ENCODE results near the gene ABCC8.

DNA sequence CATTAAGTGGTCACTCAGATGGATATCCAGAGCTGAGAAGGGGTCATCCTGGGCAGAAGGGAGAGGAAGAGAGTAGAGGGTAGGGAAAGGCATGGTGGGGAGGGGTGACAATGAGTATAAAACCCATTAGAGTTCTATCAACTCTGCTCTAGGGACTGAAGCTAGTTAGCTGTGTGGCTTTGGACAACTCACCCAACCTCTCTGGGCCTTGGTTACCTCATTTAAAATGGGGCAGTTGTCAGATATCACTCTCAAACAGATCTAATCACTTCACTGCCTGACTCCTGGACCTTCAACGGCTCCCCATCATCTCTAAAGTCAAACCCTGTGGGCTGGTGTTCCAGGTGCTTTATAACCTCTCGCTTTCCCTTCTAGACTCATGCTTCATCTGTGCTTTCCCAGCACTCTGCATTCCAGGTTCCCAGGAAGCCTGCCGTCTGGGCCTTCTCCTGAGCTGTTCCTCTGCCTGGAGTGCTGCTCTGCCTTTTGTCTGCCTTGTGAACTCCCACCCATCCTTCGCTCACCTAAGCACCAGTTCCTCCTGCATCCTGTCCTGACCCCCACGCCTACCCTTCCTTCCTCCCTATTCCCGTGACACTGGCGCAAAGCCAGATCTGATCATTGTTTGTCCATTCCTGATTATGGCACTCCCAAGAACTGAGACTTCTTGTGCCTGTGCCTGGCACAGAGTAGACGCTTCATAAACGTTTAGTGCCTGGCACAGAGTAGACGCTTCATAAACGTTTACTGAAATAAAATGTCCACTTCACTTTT, 65.9 kb downstream of the ABCC8 start:
- no peak for TF ChIP-seq CTCF (IDR thresholded peaks at IDR 0.05)
- no peak for TF ChIP-seq REST (IDR thresholded peaks at IDR 0.05; ENCODE audit: low read depth, low read length)

Data from SK-N-SH (cell line).